SK-N-SH (cell line): ENCODE data around the gene ABR. TPM values are rescaled to one million over a fixed set of nuclear protein-coding genes. Genes with fewer than 3 reads are reported as not detected.
"Not testable (repeated sequence)": the region's sequence is repeated elsewhere in the genome, so short reads cannot be mapped to it uniquely, and the experiment has no call there.

Source experiments
- CTCF ChIA-PET: fragments of 300-600, 350-600 bp; formaldehyde crosslinking; extraction: SDS; loops from one replicate; lab custom pipeline; 2021; lab: Yijun Ruan, JAX
- POLR2A ChIA-PET: fragments of 350-600 bp; sonication (Branson Sonifier 250); formaldehyde crosslinking; extraction: SDS; loops from one replicate; lab custom pipeline; 2020; ENCODE audit warnings: antibody characterized with exemption, inconsistent platforms; lab: Yijun Ruan, JAX
- DNase-seq: peaks from one replicate; pipeline ENCODE4 v3.0.0; 2012
- H2AFZ ChIP-seq: fragments of 200-600 bp; sonication (generic); 2 replicates; pipeline ENCODE4 v1.8.1; 2016; ENCODE audit warnings: antibody characterized with exemption, mild to moderate bottlenecking, low read depth
- H3F3A ChIP-seq: fragments of 200-600 bp; sonication (generic); replicated peaks from 2 replicates; pipeline ENCODE3; 2016; ENCODE audit warnings: antibody characterized with exemption, mild to moderate bottlenecking; ENCODE audit not compliant: insufficient read depth
- H3K27ac ChIP-seq, 2 experiments: fragments of 200-500 bp in 1 of 2; fragments of 200-600 bp in 1 of 2; sonication (Bioruptor generic) in 1 of 2; sonication (generic), shearing (Covaris generic) in 1 of 2; 2 replicates each; pipeline versions ENCODE4 v1.5.1 to v1.6.1; 2014 to 2016; ENCODE audit warnings: low read depth in 2 of 2, inconsistent platforms in 1 of 2, low read length in 1 of 2, mild to moderate bottlenecking in 1 of 2, mixed read lengths in 1 of 2
- H3K27me3 ChIP-seq: fragments of 200-600 bp; sonication (generic), shearing (Covaris generic); 2 replicates; pipeline ENCODE4 v1.6.1; 2016; ENCODE audit warnings: mixed run types; ENCODE audit not compliant: insufficient read depth
- H3K36me3 ChIP-seq, 2 experiments: fragments of 200-500 bp in 1 of 2; fragments of 200-600 bp in 1 of 2; sonication (Bioruptor generic) in 1 of 2; sonication (generic) in 1 of 2; replicated peaks in 1 of 2; 2 replicates each; pipeline versions ENCODE3 to v1.5.1; 2014 to 2016; ENCODE audit warnings: low read length in 1 of 2, mild to moderate bottlenecking in 1 of 2; ENCODE audit not compliant: insufficient read depth in 2 of 2, control insufficient read depth in 1 of 2
- H3K4me1 ChIP-seq, 2 experiments: fragments of 200-500 bp in 1 of 2; fragments of 200-600 bp in 1 of 2; sonication (Bioruptor generic) in 1 of 2; sonication (generic), shearing (Covaris generic) in 1 of 2; 2 replicates each; pipeline versions ENCODE4 v1.5.1 to v1.6.1; 2014 to 2016; ENCODE audit warnings: low read depth in 1 of 2, low read length in 1 of 2, mixed run types in 1 of 2; ENCODE audit not compliant: insufficient read depth in 2 of 2, control insufficient read depth in 1 of 2
- H3K4me2 ChIP-seq: fragments of 200-600 bp; sonication (generic), shearing (Covaris generic); 2 replicates; pipeline ENCODE4 v1.6.1; 2017; ENCODE audit warnings: mixed run types
- H3K4me3 ChIP-seq, 2 experiments: fragments of 200-500 bp in 1 of 2; fragments of 200-600 bp in 1 of 2; sonication (Bioruptor generic) in 1 of 2; sonication (generic), shearing (Covaris generic) in 1 of 2; 2 replicates each; pipeline versions ENCODE4 v1.5.1 to v1.8.1; 2014 to 2016; ENCODE audit warnings: low read depth in 2 of 2, inconsistent platforms in 1 of 2, low read length in 1 of 2, mild to moderate bottlenecking in 1 of 2, mixed read lengths in 1 of 2, moderate library complexity in 1 of 2
- H3K79me2 ChIP-seq: fragments of 200-600 bp; sonication (generic); 2 replicates; pipeline ENCODE4 v1.8.1; 2017; ENCODE audit warnings: mild to moderate bottlenecking; ENCODE audit not compliant: insufficient read depth
- H3K9ac ChIP-seq: fragments of 200-600 bp; sonication (generic); 2 replicates; pipeline ENCODE4 v1.6.1; 2017; ENCODE audit warnings: mixed run types
- H3K9me2 ChIP-seq: fragments of 200-600 bp; sonication (generic); 2 replicates; pipeline ENCODE4 v1.6.1; 2017; ENCODE audit warnings: mixed run types
- H3K9me3 ChIP-seq: fragments of 200-600 bp; sonication (generic); 2 replicates; pipeline ENCODE4 v1.6.1; 2017; ENCODE audit warnings: mixed run types, mild to moderate bottlenecking, moderate library complexity
- H4K20me1 ChIP-seq: fragments of 200-600 bp; sonication (generic); 2 replicates; pipeline ENCODE4 v1.6.1; 2017; ENCODE audit warnings: mild to moderate bottlenecking, mixed run types; ENCODE audit not compliant: insufficient read depth
- FOXJ3 ChIP-seq: sonication (generic); formaldehyde crosslinking; IDR thresholded peaks from 2 replicates; pipeline ENCODE4 v1.5.1; 2020; ENCODE audit warnings: mild to moderate bottlenecking, missing genetic modification reagents
- FOXM1 ChIP-seq: IDR thresholded peaks from 2 replicates; pipeline ENCODE4 v1.4.0; 2012; ENCODE audit warnings: low read depth, mild to moderate bottlenecking
- SMC3 ChIP-seq: IDR thresholded peaks from 2 replicates; pipeline ENCODE4 v1.6.1; 2012; ENCODE audit warnings: low read depth, low read length, improper control_type of control experiment
- WGBS: methylation state at CpG from one replicate; pipeline ENCODE4 v1.1.6; 2017; ENCODE audit warnings: low lambda C conversion rate; 5-methylcytosine and 5-hydroxymethylcytosine counted together
- polyA plus RNA-seq, 3 experiments: library from polyadenylated mRNA; depleted of rRNA; stranded (reverse); fragments of >200 nt; gene quantifications; 2 replicates each; pipeline ENCODE4 v1.2.3, GENCODE V29; 2012
- TF ChIP-seq, protein P1 (sequence below): IDR thresholded peaks from 2 replicates; pipeline ENCODE4 v1.4.0; 2012; ENCODE audit warnings: low read depth, borderline replicate concordance
- TF ChIP-seq, protein P2 (sequence below): fragments of 150-350 bp; IDR thresholded peaks from 2 replicates; pipeline ENCODE4 v1.6.1; 2016; ENCODE audit warnings: mild to moderate bottlenecking, low read depth, low read length
- TF ChIP-seq, protein P3 (sequence below): fragments of 200-600 bp; sonication (generic); IDR thresholded peaks from 2 replicates; pipeline ENCODE4 v1.6.1; 2017; ENCODE audit warnings: antibody characterized with exemption, mild to moderate bottlenecking, moderate library complexity

ABR gene
- polyA plus RNA-seq, 1 of the 3 experiments (the other 2 are of a cell fraction): 117 TPM

DNA sequence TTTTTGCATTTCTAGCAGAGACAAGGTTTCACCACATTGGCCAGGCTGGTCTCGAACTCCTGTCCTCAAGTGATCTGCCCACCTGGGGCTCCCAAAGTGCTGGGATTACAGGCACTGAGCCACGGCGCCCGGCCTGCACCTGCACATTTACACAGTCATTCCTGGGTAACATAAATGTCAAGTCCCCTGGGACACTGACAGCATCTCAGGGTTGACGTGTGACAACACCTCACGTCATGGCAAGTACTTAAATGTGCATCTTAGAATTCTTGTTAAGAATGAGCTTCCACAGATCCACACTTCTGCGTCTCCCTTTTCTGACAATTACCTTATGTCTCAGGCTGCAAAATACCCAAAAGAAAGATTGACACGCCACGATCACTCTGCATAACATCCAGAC is 80.5 kb downstream of the ABR start:
- POLR2A ChIA-PET: no interaction called here
- Histone ChIP-seq H3F3A (no peaks in the 10 kb centered on the region), H3K4me3 (no peak overlapping the region), H3K27me3 (no peaks in the 10 kb centered on the region), H4K20me1 (no peaks in the 10 kb centered on the region; the same call in 1 of the 2 replicates), H3K27ac (no peak overlapping the region), H3K9ac (no peak overlapping the region), H2AFZ (no peak overlapping the region), H3K4me2 (no peak overlapping the region), H3K36me3 (peaks cover 8 to 18% of the 10 kb centered on the region in 2 experiments), H3K9me3 (no peaks in the 10 kb centered on the region), H3K4me1 (peaks cover 0 to 13% of the 10 kb centered on the region in 2 experiments; a peak in 1 of 4 replicates), H3K79me2 (peaks cover 57% of the 10 kb centered on the region), H3K9me2 (no peaks in the 10 kb centered on the region)
- no peak for DNase-seq
- CTCF ChIA-PET: interaction anchor here (1.2 kb wide), 1 partner anchor 23 kb away, joined by 4 read pairs; no protein-coding TSS in a partner anchor
- TF ChIP-seq, protein P1, sequence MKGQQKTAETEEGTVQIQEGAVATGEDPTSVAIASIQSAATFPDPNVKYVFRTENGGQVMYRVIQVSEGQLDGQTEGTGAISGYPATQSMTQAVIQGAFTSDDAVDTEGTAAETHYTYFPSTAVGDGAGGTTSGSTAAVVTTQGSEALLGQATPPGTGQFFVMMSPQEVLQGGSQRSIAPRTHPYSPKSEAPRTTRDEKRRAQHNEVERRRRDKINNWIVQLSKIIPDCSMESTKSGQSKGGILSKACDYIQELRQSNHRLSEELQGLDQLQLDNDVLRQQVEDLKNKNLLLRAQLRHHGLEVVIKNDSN: no peak
- TF ChIP-seq, protein P2, sequence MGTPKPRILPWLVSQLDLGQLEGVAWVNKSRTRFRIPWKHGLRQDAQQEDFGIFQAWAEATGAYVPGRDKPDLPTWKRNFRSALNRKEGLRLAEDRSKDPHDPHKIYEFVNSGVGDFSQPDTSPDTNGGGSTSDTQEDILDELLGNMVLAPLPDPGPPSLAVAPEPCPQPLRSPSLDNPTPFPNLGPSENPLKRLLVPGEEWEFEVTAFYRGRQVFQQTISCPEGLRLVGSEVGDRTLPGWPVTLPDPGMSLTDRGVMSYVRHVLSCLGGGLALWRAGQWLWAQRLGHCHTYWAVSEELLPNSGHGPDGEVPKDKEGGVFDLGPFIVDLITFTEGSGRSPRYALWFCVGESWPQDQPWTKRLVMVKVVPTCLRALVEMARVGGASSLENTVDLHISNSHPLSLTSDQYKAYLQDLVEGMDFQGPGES: no peak
- TF ChIP-seq SMC3: no peak
- TF ChIP-seq FOXM1: no peak
- TF ChIP-seq, protein P3, sequence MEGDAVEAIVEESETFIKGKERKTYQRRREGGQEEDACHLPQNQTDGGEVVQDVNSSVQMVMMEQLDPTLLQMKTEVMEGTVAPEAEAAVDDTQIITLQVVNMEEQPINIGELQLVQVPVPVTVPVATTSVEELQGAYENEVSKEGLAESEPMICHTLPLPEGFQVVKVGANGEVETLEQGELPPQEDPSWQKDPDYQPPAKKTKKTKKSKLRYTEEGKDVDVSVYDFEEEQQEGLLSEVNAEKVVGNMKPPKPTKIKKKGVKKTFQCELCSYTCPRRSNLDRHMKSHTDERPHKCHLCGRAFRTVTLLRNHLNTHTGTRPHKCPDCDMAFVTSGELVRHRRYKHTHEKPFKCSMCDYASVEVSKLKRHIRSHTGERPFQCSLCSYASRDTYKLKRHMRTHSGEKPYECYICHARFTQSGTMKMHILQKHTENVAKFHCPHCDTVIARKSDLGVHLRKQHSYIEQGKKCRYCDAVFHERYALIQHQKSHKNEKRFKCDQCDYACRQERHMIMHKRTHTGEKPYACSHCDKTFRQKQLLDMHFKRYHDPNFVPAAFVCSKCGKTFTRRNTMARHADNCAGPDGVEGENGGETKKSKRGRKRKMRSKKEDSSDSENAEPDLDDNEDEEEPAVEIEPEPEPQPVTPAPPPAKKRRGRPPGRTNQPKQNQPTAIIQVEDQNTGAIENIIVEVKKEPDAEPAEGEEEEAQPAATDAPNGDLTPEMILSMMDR: no peak
- TF ChIP-seq FOXJ3 (CRISPR knock-in tag): no peak
- WGBS: 96% methylated on average over 9 of the region's 9 CpGs

DNA sequence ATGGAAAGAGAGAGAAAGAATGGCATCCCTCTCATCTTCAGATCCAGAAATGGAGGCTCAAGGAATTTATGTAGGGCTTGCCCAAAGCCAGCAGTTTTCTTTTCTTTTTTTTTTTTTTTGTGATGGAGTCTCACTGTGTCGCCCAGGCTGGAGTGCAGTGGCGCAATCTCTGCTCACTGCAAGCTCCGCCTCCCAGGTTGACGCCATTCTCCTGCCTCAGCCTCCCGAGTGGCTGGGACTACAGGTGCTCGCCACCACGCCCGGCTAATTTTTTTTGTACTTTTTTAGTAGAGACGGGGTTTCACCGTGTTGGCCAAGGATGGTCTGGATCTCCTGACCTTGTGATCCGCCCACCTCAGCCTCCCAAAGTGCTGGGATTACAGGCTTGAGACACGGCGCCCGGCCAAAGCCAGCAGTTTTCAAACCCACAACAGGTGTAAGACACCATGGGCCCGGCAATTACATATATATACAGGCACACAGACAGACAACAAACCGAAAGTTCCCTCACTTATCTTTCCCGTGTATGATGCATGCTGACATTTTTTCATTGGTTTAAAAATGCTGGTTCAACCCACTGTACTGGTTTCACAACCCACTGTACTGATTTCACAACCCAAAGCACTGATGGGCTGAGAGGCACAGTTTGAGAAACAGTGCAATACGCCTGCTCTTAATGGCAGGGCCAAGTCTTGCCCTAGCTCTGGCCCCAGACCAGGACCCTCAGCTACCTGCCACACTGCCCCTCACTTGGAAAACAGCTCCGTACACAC is 81.6 kb downstream of the ABR start:
- H3K79me2 ChIP-seq: peaks cover 48% of the 10 kb centered on the region
- H3K9ac ChIP-seq, H3K4me1 ChIP-seq, POLR2A ChIA-PET, H3K4me3 ChIP-seq, DNase-seq, H2AFZ ChIP-seq, H3F3A ChIP-seq, H3K4me2 ChIP-seq, H4K20me1 ChIP-seq, H3K27me3 ChIP-seq, H3K27ac ChIP-seq, H3K9me3 ChIP-seq, H3K9me2 ChIP-seq: not testable (repeated sequence)
- CTCF ChIA-PET: interaction anchor here (0.6 to 1.2 kb wide), 2 partner anchors 25 to 656 kb away, joined by 3 to 4 read pairs; no protein-coding TSS in a partner anchor
- H3K36me3 ChIP-seq: peaks cover 8 to 18% of the 10 kb centered on the region in 2 experiments
- 95% methylated on average over 17 of the region's 19 CpGs for WGBS
